ENCODE results near the gene PTPDC1.

DNA sequence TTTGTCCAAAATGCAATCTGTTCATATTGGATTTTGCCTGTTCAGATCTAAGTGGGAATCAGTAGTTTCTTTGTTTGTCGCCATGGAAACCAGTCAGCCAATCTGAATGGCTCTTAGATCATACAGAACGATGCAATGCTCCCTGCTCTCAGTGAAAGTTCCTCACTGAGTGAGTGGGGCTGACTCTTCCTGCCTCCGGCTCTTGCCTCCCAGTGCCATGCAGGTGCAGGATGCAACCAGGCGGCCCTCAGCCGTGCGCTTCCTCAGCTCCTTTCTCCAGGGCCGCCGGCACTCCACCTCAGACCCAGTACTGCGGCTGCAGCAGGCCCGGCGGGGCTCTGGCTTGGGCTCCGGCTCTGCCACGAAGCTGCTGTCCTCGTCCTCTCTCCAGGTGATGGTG is at the start of gene PTPDC1:
- TF ChIP-seq CTCF (IDR thresholded peaks at IDR 0.05) (no peak), POLR2A (IDR thresholded peaks at IDR 0.05; ENCODE audit: low read depth) (no peak)
